GM19035 (cell line): ENCODE results near the gene TRIM43.
"Not testable (repeated sequence)": the region's sequence is repeated elsewhere in the genome, so short reads cannot be mapped to it uniquely, and the experiment has no call there.

Experiments used
- ATAC-seq: cut with Tn5 transposase; IDR thresholded peaks from one replicate; pipeline ENCODE4 v1.9.1; 2021; ENCODE audit not compliant: unreplicated experiment

Gene TRIM43

GRCh38 chr2:95591701-95592100, at the start of gene TRIM43:
TSS of gene TRIM43 (plus strand) at chr2:95592001. CDS start at chr2:95594024, 2,023 bp downstream.
- ATAC-seq: not testable (repeated sequence)

- ATAC-seq: no peak
Observed at GRCh38 chr2:95551055-95551568, 40.7 kb upstream of the TRIM43 start.

DNA sequence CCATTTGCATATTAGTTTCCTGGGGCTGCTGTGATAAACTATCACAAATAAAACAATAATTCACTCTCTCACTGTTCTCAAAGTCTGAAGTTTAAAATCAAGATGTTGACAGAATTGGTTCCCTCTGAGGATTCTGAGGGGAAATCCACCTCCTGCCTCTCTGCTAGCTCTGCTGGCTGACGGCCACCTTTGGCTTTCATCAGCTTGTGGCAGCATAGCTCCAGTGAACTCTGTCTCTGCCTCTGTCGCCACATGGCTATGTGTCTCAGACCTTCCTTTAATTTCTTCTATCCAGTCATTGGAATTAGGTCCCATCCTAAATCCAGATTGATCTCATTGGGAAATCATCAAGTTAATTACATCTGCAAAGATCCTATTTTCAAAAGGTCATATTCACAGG, 38.9 kb upstream of the TRIM43 start:
- no peak for ATAC-seq

GRCh38 chr2:95569170-95569569, 22.6 kb upstream of the TRIM43 start:
- no peak for ATAC-seq

GRCh38 chr2:95573866-95574265, 17.9 kb upstream of the TRIM43 start:
- ATAC-seq: no peak

DNA sequence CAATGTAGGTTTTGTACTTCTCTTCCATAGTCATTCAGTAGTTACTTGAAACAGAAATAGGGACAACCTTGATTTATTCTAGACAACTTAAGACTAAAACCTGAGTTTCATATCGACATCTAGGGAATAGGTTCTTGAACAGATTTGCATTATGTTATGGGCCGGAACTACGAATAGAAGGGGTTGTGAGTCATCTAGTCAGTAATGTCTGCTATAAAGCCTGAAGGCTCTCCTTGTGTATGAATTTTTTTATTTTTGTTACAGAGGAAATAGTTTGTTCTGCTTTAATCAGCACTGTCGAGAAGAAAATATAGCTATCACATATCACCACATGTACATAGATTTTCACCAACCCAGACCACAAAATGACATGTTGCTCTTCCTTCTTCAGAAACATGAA, 17.3 kb upstream of the TRIM43 start:
- ATAC-seq: no peak

DNA sequence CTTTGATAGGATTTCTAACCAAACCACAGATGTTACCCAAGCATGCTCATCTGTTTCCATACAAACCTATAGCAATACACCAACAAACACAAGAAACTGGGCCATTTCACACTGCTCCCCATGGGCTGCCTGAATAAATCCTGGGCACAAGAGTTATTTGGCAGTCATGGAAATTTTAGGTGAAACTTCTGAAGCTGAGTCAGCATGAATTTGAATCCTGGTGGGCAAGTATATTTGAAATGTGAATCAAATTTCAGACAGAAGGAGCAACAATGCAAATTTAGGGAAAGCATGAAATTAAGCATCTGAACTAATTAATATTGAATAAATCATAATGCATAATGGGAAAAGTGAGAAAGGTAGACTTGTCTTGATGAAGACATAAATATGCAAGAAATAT, 15.9 kb upstream of the TRIM43 start:
- no peak for ATAC-seq

DNA sequence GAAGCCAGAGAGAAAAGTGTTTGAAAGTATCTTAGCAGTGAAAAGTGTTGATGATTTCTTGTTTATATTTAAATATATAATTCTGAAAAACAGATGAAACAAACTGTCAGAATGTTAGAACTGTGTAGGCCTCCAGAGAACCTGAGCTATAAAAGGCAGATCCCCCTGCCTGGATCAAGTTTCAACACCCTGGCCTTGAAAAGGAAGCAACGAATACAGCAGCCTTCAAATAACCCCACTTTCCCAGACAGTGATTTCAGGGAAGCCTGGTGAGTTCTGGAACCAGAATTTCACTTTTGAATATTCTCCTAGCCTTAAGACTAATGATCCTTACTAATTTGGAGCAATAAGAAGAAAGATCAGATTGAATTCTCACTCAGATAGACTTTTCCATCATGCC, 13.3 kb upstream of the TRIM43 start:
- no peak for ATAC-seq

- ATAC-seq: not testable (repeated sequence)
Observed at GRCh38 chr2:95583545-95583944, 8.3 kb upstream of the TRIM43 start.

DNA sequence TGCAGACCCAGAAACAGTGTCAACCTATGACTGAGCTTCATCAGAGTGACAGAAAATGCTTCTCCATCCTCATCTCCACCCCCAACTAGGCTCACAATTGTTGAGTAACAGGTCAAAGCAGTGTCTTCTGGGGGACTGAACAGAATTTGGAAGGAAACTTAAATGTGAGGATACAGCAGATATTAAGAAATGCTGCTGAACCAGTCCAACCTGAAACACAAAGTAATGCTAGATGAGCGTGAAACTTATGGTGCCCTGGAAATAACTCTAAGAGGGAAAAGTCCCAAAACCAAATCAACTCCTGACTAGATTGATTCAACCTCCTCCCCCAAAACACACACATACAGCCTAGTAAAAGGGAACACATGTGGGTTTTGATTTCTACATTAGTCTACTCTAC, 7.5 kb upstream of the TRIM43 start:
- not testable (repeated sequence) for ATAC-seq

- not testable (repeated sequence) for ATAC-seq
Observed at GRCh38 chr2:95589777-95590536, 1.8 kb upstream of the TRIM43 start.

DNA sequence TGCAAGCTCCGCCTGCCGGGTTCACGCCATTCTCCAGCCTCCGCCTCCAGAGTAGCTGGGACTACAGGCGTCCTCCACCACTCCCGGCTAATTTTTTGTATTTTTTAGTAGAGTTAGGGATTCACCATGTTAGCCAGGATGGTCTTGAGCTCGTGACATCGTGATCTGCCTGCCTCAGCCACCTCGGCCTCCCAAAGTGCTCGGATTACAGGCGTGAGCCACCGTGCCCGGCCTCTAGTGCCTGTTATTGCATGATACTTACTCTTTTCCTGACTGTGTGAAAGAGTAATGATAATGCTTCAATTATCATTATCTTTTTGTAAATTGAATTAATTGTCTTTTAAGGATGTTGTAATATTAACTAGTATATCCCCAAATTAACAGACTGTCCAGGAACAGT, 1.2 kb downstream of the TRIM43 start:
- not testable (repeated sequence) for ATAC-seq

DNA sequence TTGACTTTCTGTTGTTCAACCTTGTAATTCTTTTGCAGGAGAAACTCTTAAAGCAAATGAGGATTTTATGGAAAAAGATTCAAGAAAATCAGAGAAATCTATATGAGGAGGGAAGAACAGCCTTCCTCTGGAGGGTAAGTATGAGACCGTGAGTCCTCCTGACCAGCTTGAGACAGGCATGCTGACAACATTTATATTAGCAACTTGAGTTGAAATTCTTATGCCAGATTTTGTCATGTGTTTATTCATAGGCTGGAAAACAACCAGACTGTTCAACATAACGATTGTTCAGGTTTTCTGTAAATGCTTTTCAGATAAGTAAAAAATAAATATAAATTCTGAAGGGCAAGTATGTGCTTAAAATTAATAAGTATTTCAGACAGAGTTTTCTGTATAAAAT, 3.2 kb downstream of the TRIM43 start:
- ATAC-seq: not testable (repeated sequence)

GRCh38 chr2:95601301-95601700, 9.5 kb downstream of the TRIM43 start:
- ATAC-seq: not testable (repeated sequence)

DNA sequence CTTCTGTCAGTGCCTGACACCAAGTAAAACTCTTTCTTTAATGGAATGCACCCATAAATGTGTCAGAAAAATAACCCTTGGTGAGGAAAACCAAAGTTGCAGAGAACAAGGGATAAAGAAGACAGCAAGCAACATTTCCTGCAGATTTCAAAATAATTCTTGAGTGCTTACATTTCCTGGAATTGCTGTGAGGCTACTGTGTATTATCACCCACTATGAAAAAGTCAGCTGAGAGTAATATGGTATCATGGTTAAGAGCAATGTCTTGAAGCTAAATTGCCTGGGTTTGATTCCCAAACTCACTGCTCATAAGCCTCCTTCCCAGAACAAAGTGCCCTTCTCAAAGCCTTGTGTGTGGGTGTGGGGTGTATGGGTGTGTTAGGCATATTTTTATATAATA, 10.3 kb downstream of the TRIM43 start:
- not testable (repeated sequence) for ATAC-seq

GRCh38 chr2:95608356-95608755, 16.6 kb downstream of the TRIM43 start:
- ATAC-seq: not testable (repeated sequence)

DNA sequence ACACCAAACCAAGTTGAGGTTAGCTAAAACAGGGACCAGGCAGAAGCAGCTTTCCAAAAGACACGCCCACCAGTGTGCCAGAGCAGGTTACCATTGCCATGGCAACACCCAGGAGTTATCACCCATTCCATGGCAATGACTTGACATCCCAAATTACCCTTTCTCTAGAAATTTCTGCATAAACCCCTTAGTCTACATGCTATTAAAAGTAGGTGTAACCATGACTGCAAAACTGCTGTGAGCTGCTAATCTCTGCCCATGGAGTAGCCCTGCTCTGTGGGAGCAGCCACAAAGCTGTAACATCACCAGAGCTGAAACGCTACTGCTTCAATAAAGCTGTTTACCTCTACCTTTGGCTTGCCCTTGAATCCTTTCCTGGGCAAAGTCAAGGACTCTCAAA, 18.0 kb downstream of the TRIM43 start:
- ATAC-seq: not testable (repeated sequence)

DNA sequence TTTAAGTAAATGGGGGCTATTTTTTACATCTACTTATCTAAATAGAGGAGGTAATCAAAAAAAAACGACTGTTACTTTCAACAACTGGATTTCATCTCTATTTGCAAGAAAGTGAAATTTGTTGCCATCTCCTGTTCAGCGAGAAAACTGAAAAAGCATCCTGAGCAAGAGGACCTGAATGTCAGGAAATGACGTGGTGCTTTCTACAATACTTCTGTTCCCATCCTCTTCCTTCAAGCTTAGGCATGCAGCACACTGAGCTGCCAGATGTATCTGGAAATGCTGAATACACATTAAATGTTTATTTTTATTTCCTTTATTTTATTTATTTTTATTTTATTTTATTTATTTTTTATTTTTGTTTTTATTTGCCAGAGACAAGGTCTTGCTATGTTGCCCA, 21.2 kb downstream of the TRIM43 start:
- ATAC-seq: not testable (repeated sequence)

DNA sequence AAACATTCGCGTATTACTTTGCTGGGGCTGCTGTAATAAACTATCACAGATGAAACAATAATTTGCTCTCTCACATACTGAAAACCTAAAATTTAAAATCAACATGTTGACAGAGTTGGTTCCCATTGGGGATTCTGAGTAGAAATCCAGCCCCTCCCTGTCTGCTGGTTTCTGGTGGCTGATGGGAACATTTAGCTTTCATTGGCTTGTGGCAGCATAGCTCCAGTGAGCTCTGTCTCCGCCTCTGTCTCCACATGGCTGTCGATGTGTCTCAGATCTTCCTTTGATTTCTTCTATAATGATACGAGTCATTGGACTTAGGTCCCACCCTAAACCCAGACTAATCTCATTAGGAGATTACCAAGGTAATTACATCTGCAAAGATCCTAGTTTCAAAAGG, 30.9 kb downstream of the TRIM43 start:
- ATAC-seq: not testable (repeated sequence)

DNA sequence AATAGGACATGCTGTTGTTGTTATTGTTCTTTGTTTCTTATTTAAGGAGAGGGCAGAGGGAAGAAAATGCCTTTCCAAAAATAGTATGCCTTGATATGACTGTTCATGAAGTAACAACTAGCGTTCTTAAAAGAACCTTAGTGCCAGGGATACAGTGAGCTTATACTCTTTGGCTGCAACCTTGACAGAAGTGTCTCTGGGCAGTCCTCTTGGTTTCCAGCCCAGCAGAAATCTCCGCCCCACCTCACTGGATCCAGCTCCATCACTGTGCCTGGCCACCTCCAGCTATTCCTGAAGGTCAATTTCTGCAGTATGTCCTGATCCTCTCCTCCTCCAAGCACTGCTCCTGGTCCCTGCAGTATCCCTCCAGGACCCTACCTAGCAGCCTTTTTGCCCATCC, 39.2 kb downstream of the TRIM43 start:
- ATAC-seq: not testable (repeated sequence)

GRCh38 chr2:95633626-95634259, 41.9 kb downstream of the TRIM43 start:
- not testable (repeated sequence) for ATAC-seq
